Ovary (tissue), 9 donors: Measurements from ENCODE around the gene SPACA5. TPM values are rescaled to one million over a fixed set of nuclear protein-coding genes. Genes with fewer than 3 reads are reported as not detected.

Source experiments
- DNase-seq, 5 donors: peaks; one replicate each; pipeline ENCODE4 v3.0.0-alpha.2; 2019 to 2020
- H3K27ac ChIP-seq, 2 donors: fragments of 200-600 bp; one replicate each; pipeline versions ENCODE4 v1.5.1 to v1.8.0; 2019 to 2022
- H3K27me3 ChIP-seq: fragments of 200-600 bp; one replicate; pipeline ENCODE4 v1.8.0; 2022
- H3K36me3 ChIP-seq: fragments of 200-600 bp; sonication (generic); one replicate; pipeline ENCODE4 v1.5.1; 2019
- H3K4me1 ChIP-seq: one replicate; pipeline ENCODE4 v1.8.1; 2013; ENCODE audit warnings: mild to moderate bottlenecking, moderate library complexity; ENCODE audit not compliant: insufficient read depth
- H3K4me3 ChIP-seq: fragments of 200-600 bp; sonication (generic); one replicate; pipeline ENCODE4 v1.5.1; 2017
- H3K9me3 ChIP-seq, 2 donors: fragments of 200-600 bp in 1 of 2; sonication (generic) in 1 of 2; one replicate each; pipeline versions ENCODE4 v1.5.1 to v1.8.1; 2013 to 2019; ENCODE audit warnings: mild to moderate bottlenecking in 1 of 2, moderate library complexity in 1 of 2
- CTCF ChIP-seq, 3 donors: fragments of 450-650 bp in 2 of 3; fragments of 200-600 bp in 1 of 3; IDR thresholded peaks; one replicate each; pipeline versions ENCODE4 v1.5.1 to v1.8.0; 2016 to 2022; ENCODE audit warnings: antibody characterized with exemption in 3 of 3, mild to moderate bottlenecking in 1 of 3
- EP300 ChIP-seq: sonication (generic); formaldehyde crosslinking; IDR thresholded peaks from one replicate; pipeline ENCODE4 v1.6.1; 2017; ENCODE audit warnings: antibody characterized with exemption
- POLR2A ChIP-seq: fragments of 450-650 bp; IDR thresholded peaks from one replicate; pipeline ENCODE4 v1.6.1; 2017; ENCODE audit warnings: antibody characterized with exemption, mild to moderate bottlenecking, moderate library complexity
- WGBS, 3 donors: extraction: QIAGEN DNeasy Blood & Tissue Kit in 1 of 3; methylation state at CpG; one replicate each; pipeline versions ENCODE4 v1.1.5 to v1.1.7; 2013 to 2017; 5-methylcytosine and 5-hydroxymethylcytosine counted together
- intact Hi-C, 4 donors: fragments of 100-400 bp; cut with DNase I; formaldehyde crosslinking; loops; one replicate each; pipeline versions ENCODE4 v1.11.0 to v1.15.1; 2022 to 2023
- polyA plus RNA-seq, 2 donors: library from polyadenylated mRNA; stranded (reverse); fragments of 200-250 nt in 1 of 2; fragments of 350-450 nt in 1 of 2; fragmentation: Illumina TruSeq in 1 of 2; extraction: RNeasy Lipid Tissue Mini Kit (QIAGEN cat#74804) in 1 of 2; gene quantifications; one replicate each; pipeline ENCODE4 v1.2.3, GENCODE V29; 2013 to 2014
- total RNA-seq, 7 donors: library from RNA; depleted of rRNA in 2 of 7; stranded (reverse); fragments of >200 nt in 2 of 7; fragmentation: NEBNext Ultra II Directional in 3 of 7; extraction: Animal tissue kit (Norgen Biotek cat#: 25700) in 3 of 7; gene quantifications; one replicate each; pipeline versions ENCODE4 v1.1.0 to v1.2.4, GENCODE V29; 2016 to 2023
- donor health status: DM: no; HTN: no; CAD: no; lungs with moderate emphysema.
- donor health status: DM: no; HTN: no; CAD: no.
- donor health status: Bipolar disorder and iron deficiency.
- donor health status: DM: yes; HTN: yes; CAD: no.
- donor health status: DM: no; HTN: no; CAD: no.
- donor health status: DM: yes; HTN: yes; CAD: no.

SPACA5 gene
- total and polyA plus RNA-seq, 9 donors = 0.25 TPM; not detected in 8

GRCh38 chrX:47992669-47993068 lies 14.1 kb upstream of the SPACA5 start:
- H3K4me3 ChIP-seq = no peak overlapping the region
- no peaks in the 10 kb centered on the region for H3K27me3 ChIP-seq
- H3K4me1 ChIP-seq = no peaks in the 10 kb centered on the region
- DNase-seq = no peak
- H3K27ac ChIP-seq = no peak overlapping the region
- peaks cover 0 to 9% of the 10 kb centered on the region in 2 donors for H3K9me3 ChIP-seq
- H3K36me3 ChIP-seq = no peaks in the 10 kb centered on the region
- 79 to 86% (median 81%) methylated on average over 2 of the region's 2 CpGs for WGBS, 3 donors
- intact Hi-C loops = no loop called here
- TF ChIP-seq CTCF (IDR thresholded peaks at IDR 0.05) (no peak), POLR2A (no peak), EP300 (no peak)

- intact Hi-C loops = no loop called here
- TF ChIP-seq CTCF (IDR thresholded peaks at IDR 0.05) = no peak
- TF ChIP-seq POLR2A = no peak
- TF ChIP-seq EP300 = no peak
- no peak for DNase-seq
- Histone ChIP-seq H3K9me3 (peaks cover 0 to 6% of the 10 kb centered on the region in 2 donors), H3K27me3 (no peaks in the 10 kb centered on the region), H3K36me3 (no peaks in the 10 kb centered on the region), H3K4me3 (no peak overlapping the region), H3K27ac (no peak overlapping the region), H3K4me1 (no peaks in the 10 kb centered on the region)
- 75 to 80% (median 79%) methylated on average over 3 of the region's 3 CpGs for WGBS, 3 donors
Measured at GRCh38 chrX:48001260-48001659, 5.5 kb upstream of the SPACA5 start.

- no peak for DNase-seq
- Histone ChIP-seq H3K27ac (no peak overlapping the region), H3K27me3 (no peaks in the 10 kb centered on the region), H3K36me3 (no peaks in the 10 kb centered on the region), H3K4me3 (no peak overlapping the region), H3K4me1 (no peaks in the 10 kb centered on the region), H3K9me3 (no peaks in the 10 kb centered on the region)
- intact Hi-C loops = no loop called here
- 56 to 60% (median 59%) methylated on average over 3 of the region's 3 CpGs for WGBS, 3 donors
- no peak for TF ChIP-seq EP300
- TF ChIP-seq CTCF (IDR thresholded peaks at IDR 0.05) = no peak
- TF ChIP-seq POLR2A = no peak
Measured at GRCh38 chrX:48002319-48002718, 4.5 kb upstream of the SPACA5 start.

- Histone ChIP-seq H3K27me3 (no peaks in the 10 kb centered on the region), H3K9me3 (no peaks in the 10 kb centered on the region), H3K27ac (no peak overlapping the region), H3K4me3 (peak overlapping the region; percentile 48), H3K4me1 (no peaks in the 10 kb centered on the region), H3K36me3 (no peaks in the 10 kb centered on the region)
- no peak for TF ChIP-seq POLR2A
- TF ChIP-seq EP300 = no peak
- 42 to 49% (median 42%) methylated on average over 7 of the region's 7 CpGs for WGBS, 3 donors
- DNase-seq = no peak
- intact Hi-C loops = no loop called here
Measured at GRCh38 chrX:48002929-48003328, 3.9 kb upstream of the SPACA5 start.

GRCh38 chrX:48003367-48003757 lies 3.4 kb upstream of the SPACA5 start:
- intact Hi-C loops = no loop called here
- Histone ChIP-seq H3K4me3 (peak overlapping the region; percentile 48), H3K9me3 (no peaks in the 10 kb centered on the region), H3K27ac (no peak overlapping the region), H3K4me1 (no peaks in the 10 kb centered on the region), H3K36me3 (no peaks in the 10 kb centered on the region), H3K27me3 (no peaks in the 10 kb centered on the region)
- no peak for TF ChIP-seq CTCF (IDR thresholded peaks at IDR 0.05)
- TF ChIP-seq EP300 = no peak
- TF ChIP-seq POLR2A = no peak
- peak in 3 of 5 donors; percentile 12 to 37 (median 28) for DNase-seq
- 31 to 34% (median 31%) methylated on average over 18 of the region's 18 CpGs for WGBS, 3 donors
